ENCODE data around the gene RNFT2. TPM values are rescaled to one million over a fixed set of nuclear protein-coding genes. Genes with fewer than 3 reads are reported as not detected.

The RNFT2 gene
- total RNA-seq, 1 experiment from 2014 or later = 34.9 TPM

DNA sequence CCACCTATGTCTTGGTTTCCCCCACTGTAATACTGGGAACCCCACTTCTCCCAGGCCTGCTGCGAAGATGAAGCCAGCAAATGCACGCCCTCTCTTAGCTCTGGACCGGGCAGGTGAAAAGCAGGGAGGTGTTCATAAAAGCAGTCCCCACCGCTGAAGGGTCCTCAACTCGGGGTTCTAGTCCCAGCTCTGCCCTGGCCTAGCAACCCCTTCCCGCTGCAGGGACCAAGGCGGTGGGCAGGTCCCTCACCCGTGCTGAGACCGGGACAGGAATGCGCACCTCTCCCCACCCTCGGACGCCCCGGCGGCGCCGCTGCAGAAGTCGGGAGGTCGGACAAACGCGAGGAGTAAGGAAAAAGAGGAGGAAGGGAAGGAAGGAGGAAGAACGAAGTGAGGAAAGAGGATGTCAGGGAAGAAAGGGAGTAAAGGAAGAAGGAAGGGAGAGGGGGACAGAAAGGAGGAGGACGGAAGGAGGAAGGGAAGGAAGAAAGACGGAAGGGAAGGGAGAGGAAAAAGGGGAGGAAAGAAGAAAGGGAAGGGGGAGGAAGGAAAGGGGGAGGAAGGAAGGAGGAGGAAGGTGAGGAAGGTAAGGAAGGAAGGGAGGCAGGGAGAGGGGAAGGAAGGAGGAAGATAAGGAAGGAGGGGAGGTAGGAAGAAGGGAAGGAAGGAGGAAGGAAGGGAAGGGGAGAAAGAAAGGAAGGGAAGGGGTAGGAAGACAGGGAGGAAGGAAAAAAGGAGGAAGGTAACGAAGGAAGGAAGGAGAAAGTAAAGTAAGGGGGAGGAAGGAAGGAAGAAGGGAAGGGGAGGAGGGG is 947 bp upstream of the RNFT2 start:
- Histone ChIP-seq H3K36me3 (ENCODE audit: control insufficient read depth in 1 of 2, insufficient read depth in 2 of 2, low read length in 2 of 2) (peaks cover 5 to 6% of the 10 kb centered on the region in 2 experiments; a peak in 2 of 4 replicates), H3K27me3 (ENCODE audit: insufficient read depth, low read length) (no peaks in the 10 kb centered on the region), H3K79me2 (ENCODE audit: insufficient read depth, low read length) (peaks cover 24% of the 10 kb centered on the region), H3K4me1 (ENCODE audit: control insufficient read depth in 1 of 2, insufficient read depth in 2 of 2, low read length in 2 of 2) (peaks cover 11 to 21% of the 10 kb centered on the region in 2 experiments), H3K4me2 (ENCODE audit: low read length) (peak overlapping the region; percentile 98), H2AFZ (ENCODE audit: low read depth, low read length, poor library complexity, severe bottlenecking) (no peak overlapping the region), H3K4me3 (replicated peaks in 1 of 2; ENCODE audit: low read depth in 1 of 2, low read length in 2 of 2) (peak overlapping the region; percentile 89 to 90), H3K27ac (ENCODE audit: low read depth, low read length) (peak overlapping the region; percentile 35), H4K20me1 (ENCODE audit: insufficient read depth) (no peaks in the 10 kb centered on the region), H3K9me2 (ENCODE audit: insufficient read depth) (no peaks in the 10 kb centered on the region), H3K9ac (ENCODE audit: low read length) (peak overlapping the region; percentile 63), H3K9me3 (ENCODE audit: control insufficient read depth in 1 of 2, insufficient read depth in 1 of 2, low read depth in 1 of 2, low read length in 2 of 2) (no peaks in the 10 kb centered on the region)
- TSS peak; percentile 58 for BruUV-seq (replicated peaks)
- CTCF ChIA-PET = no interaction called here
- POLR2A ChIA-PET = no interaction called here
- ATAC-seq = no peak
- no peak for TF ChIP-seq CEBPB (IDR thresholded peaks at IDR 0.05; ENCODE audit: low read depth)
- intact Hi-C loops (cut with micrococcal nuclease) = no loop called here
- DNase-seq (ENCODE audit: low read depth, low spot score) = no peak
- RAD21 ChIA-PET (ENCODE audit: low non-redundant PET in 1 of 2, low total read pairs in 2 of 2, uncharacterized antibody in 2 of 2, unreplicated experiment in 2 of 2) = no interaction called here

DNA sequence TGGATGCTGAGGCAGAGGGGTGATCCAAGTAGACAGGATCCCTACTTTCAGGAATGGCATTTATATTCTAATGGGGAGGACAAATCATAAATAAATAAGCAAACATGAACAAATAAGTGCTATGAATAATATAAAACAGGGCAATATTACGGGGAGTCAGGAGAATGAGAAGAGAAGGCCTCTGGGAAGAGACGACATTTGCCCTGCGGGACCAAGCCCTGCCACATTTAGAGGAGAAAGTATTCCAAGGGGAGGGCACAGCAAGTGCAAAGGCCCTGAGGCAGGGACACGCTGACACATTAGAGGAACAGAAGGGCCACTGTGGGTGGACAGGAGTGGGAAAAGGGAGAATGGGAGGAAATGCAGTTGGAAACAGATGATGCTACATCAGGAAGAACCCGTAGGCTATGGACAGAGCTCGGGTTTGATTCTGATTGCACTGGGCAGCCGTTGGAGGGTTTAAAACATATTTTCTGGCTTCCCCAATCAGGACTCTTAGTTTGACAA is 1.3 kb downstream of the RNFT2 start:
- POLR2A ChIA-PET = no interaction called here
- H3K4me3 ChIP-seq (replicated peaks in 1 of 2; ENCODE audit: low read depth in 1 of 2, low read length in 2 of 2) = peak overlapping the region in 1 of 2 experiments; percentile 89; a peak in 1 of 4 replicates

More for the DNA sequence above, 1.3 kb downstream of the RNFT2 start:
- peaks cover 2 to 5% of the 10 kb centered on the region in 2 experiments; a peak in 1 of 4 replicates for H3K36me3 ChIP-seq (ENCODE audit: control insufficient read depth in 1 of 2, insufficient read depth in 2 of 2, low read length in 2 of 2)
- BruUV-seq (replicated peaks) = no TSS peak
- intact Hi-C loops (cut with micrococcal nuclease) = loop anchor here (2.0 kb wide), 1 partner anchor 79 kb away; no protein-coding TSS in a partner anchor
- ATAC-seq (no peak), DNase-seq (ENCODE audit: low read depth, low spot score) (no peak)
- no peaks in the 10 kb centered on the region for H3K27me3 ChIP-seq (ENCODE audit: insufficient read depth, low read length)
- H3K4me1 ChIP-seq (ENCODE audit: control insufficient read depth in 1 of 2, insufficient read depth in 2 of 2, low read length in 2 of 2) = peaks cover 11 to 21% of the 10 kb centered on the region in 2 experiments
- H3K27ac ChIP-seq (ENCODE audit: low read depth, low read length) = no peak overlapping the region
- peak overlapping the region; percentile 90; the same call in 1 of the 2 replicates for H3K4me2 ChIP-seq (ENCODE audit: low read length)
- RAD21 ChIA-PET (ENCODE audit: low non-redundant PET in 1 of 2, low total read pairs in 2 of 2, uncharacterized antibody in 2 of 2, unreplicated experiment in 2 of 2) = no interaction called here
- H2AFZ ChIP-seq (ENCODE audit: low read depth, low read length, poor library complexity, severe bottlenecking) = no peak overlapping the region
- no peaks in the 10 kb centered on the region for H4K20me1 ChIP-seq (ENCODE audit: insufficient read depth)
- CTCF ChIA-PET = no interaction called here
- no peak for TF ChIP-seq RAD21 (IDR thresholded peaks at IDR 0.05; ENCODE audit: low read depth)
- TF ChIP-seq YY1 (IDR thresholded peaks at IDR 0.05; ENCODE audit: extremely low read depth, insufficient replicate concordance, low read depth, low read length) = no peak
- TF ChIP-seq CBX3 (IDR thresholded peaks at IDR 0.05; ENCODE audit: low read depth) = no peak
- TF ChIP-seq POLR2AphosphoS5 (IDR thresholded peaks at IDR 0.05; ENCODE audit: low read depth, low read length) = no peak
- TF ChIP-seq SP1 (IDR thresholded peaks at IDR 0.05; ENCODE audit: low read depth) = no peak
- TF ChIP-seq POLR2A (IDR thresholded peaks at IDR 0.05; ENCODE audit: borderline replicate concordance, extremely low read depth, insufficient read depth, insufficient read length) = no peak
- TF ChIP-seq, protein P1, sequence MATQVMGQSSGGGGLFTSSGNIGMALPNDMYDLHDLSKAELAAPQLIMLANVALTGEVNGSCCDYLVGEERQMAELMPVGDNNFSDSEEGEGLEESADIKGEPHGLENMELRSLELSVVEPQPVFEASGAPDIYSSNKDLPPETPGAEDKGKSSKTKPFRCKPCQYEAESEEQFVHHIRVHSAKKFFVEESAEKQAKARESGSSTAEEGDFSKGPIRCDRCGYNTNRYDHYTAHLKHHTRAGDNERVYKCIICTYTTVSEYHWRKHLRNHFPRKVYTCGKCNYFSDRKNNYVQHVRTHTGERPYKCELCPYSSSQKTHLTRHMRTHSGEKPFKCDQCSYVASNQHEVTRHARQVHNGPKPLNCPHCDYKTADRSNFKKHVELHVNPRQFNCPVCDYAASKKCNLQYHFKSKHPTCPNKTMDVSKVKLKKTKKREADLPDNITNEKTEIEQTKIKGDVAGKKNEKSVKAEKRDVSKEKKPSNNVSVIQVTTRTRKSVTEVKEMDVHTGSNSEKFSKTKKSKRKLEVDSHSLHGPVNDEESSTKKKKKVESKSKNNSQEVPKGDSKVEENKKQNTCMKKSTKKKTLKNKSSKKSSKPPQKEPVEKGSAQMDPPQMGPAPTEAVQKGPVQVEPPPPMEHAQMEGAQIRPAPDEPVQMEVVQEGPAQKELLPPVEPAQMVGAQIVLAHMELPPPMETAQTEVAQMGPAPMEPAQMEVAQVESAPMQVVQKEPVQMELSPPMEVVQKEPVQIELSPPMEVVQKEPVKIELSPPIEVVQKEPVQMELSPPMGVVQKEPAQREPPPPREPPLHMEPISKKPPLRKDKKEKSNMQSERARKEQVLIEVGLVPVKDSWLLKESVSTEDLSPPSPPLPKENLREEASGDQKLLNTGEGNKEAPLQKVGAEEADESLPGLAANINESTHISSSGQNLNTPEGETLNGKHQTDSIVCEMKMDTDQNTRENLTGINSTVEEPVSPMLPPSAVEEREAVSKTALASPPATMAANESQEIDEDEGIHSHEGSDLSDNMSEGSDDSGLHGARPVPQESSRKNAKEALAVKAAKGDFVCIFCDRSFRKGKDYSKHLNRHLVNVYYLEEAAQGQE (IDR thresholded peaks at IDR 0.05; ENCODE audit: low read depth) = no peak
- TF ChIP-seq ELF1 (IDR thresholded peaks at IDR 0.05; ENCODE audit: borderline replicate concordance, low read depth) = no peak
- TF ChIP-seq, protein P2, sequence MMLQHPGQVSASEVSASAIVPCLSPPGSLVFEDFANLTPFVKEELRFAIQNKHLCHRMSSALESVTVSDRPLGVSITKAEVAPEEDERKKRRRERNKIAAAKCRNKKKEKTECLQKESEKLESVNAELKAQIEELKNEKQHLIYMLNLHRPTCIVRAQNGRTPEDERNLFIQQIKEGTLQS (IDR thresholded peaks at IDR 0.05) = no peak
- no peak for TF ChIP-seq JUND (IDR thresholded peaks at IDR 0.05)
- TF ChIP-seq, protein P3, sequence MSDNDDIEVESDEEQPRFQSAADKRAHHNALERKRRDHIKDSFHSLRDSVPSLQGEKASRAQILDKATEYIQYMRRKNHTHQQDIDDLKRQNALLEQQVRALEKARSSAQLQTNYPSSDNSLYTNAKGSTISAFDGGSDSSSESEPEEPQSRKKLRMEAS (IDR thresholded peaks at IDR 0.05) = no peak
- no peak for TF ChIP-seq ZFX (IDR thresholded peaks at IDR 0.05)
- no peaks in the 10 kb centered on the region for H3K9me2 ChIP-seq (ENCODE audit: insufficient read depth)
- H3K79me2 ChIP-seq (ENCODE audit: insufficient read depth, low read length) = peaks cover 17% of the 10 kb centered on the region
- no peak overlapping the region for H3K9ac ChIP-seq (ENCODE audit: low read length)
- no peaks in the 10 kb centered on the region for H3K9me3 ChIP-seq (ENCODE audit: control insufficient read depth in 1 of 2, insufficient read depth in 1 of 2, low read depth in 1 of 2, low read length in 2 of 2)

Data from HCT116 (cell line).